Adrenal gland (tissue), 12 donors: ENCODE results near the gene PTPN14. TPM values are rescaled to one million over a fixed set of nuclear protein-coding genes. Genes with fewer than 3 reads are reported as not detected.

ENCODE experiments used
- DNase-seq, 7 donors: peaks; one replicate each; pipeline ENCODE4 v3.0.0-alpha.2; 2019 to 2020
- H3K27ac ChIP-seq, 5 donors: fragments of 200-600 bp; sonication (generic) in 4 of 5; 1 replicate in 3 of 5; 2 replicates in 2 of 5; pipeline versions ENCODE4 v1.5.1 to v1.8.0; 2016 to 2020; ENCODE audit warnings: mild to moderate bottlenecking in 1 of 5
- H3K27me3 ChIP-seq: fragments of 200-600 bp; 2 replicates; pipeline ENCODE4 v1.8.0; 2021
- H3K36me3 ChIP-seq, 2 donors: fragments of 200-600 bp; replicated peaks in 1 of 2; 1 replicate in 1 of 2; 2 replicates in 1 of 2; pipeline versions ENCODE4 v1.5.1 to v1.8.0; 2018 to 2022
- H3K4me1 ChIP-seq, 2 donors: fragments of 200-600 bp; replicated peaks in 1 of 2; 1 replicate in 1 of 2; 2 replicates in 1 of 2; pipeline versions ENCODE4 v1.5.1 to v1.8.0; 2018 to 2021
- H3K4me3 ChIP-seq, 4 donors: fragments of 200-600 bp; sonication (generic) in 3 of 4; one replicate each; pipeline ENCODE4 v1.5.1; 2016 to 2018
- H3K9me3 ChIP-seq, 3 donors: fragments of 200-600 bp; sonication (generic) in 1 of 3; replicated peaks in 1 of 3; 1 replicate in 2 of 3; 2 replicates in 1 of 3; pipeline versions ENCODE4 v1.5.1 to v1.8.0; 2016 to 2021
- POLR2A ChIP-seq, 2 donors: fragments of 450-650 bp; IDR thresholded peaks; one replicate each; pipeline ENCODE4 v1.6.1; 2017; ENCODE audit warnings: antibody characterized with exemption in 2 of 2, mild to moderate bottlenecking in 2 of 2, moderate library complexity in 1 of 2
- WGBS, 4 donors: extraction: QIAGEN DNeasy Blood & Tissue Kit in 2 of 4; methylation state at CpG; one replicate each; pipeline versions ENCODE4 v1.1.5 to v1.1.7; 2013 to 2017; 5-methylcytosine and 5-hydroxymethylcytosine counted together
- intact Hi-C, 2 donors: fragments of 100-400 bp; cut with DNase I; formaldehyde crosslinking; loops; one replicate each; pipeline versions ENCODE4 v1.14.1 to v1.15.0; 2022 to 2023
- polyA plus RNA-seq, 3 donors: library from polyadenylated mRNA; stranded (reverse); fragments of 200-250 nt in 2 of 3; fragments of 350-450 nt in 1 of 3; fragmentation: Illumina TruSeq in 1 of 3; extraction: RNeasy Lipid Tissue Mini Kit (QIAGEN cat#74804) in 1 of 3; gene quantifications; one replicate each; pipeline ENCODE4 v1.2.3, GENCODE V29; 2013 to 2014
- total RNA-seq, 9 donors: library from RNA; depleted of rRNA in 4 of 9; stranded (reverse); fragments of >200 nt in 4 of 9; fragments of 120-200 nt in 1 of 9; fragmentation: NEBNext Ultra II Directional in 1 of 9; extraction: Animal tissue kit (Norgen Biotek cat#: 25700) in 1 of 9; gene quantifications; one replicate each; pipeline versions ENCODE4 v1.1.0 to v1.2.4, GENCODE V29; 2013 to 2023
- TF ChIP-seq, protein P1 (sequence below), 6 experiments: fragments of 450-650 bp in 4 of 6; fragments of 200-600 bp in 2 of 6; sonication (generic) in 1 of 6; IDR thresholded peaks; 1 replicate in 5 of 6; 2 replicates in 1 of 6; pipeline versions ENCODE4 v1.5.1 to v1.8.0; 2016 to 2021; ENCODE audit warnings: antibody characterized with exemption in 6 of 6, mild to moderate bottlenecking in 2 of 6, moderate library complexity in 1 of 6
- donor health status: healthy with polysubstance abuse.
- donor health status: Bipolar disorder and iron deficiency.
- donor health status: DM: yes; HTN: yes; CAD: no.
- donor health status: DM: no; HTN: no; CAD: no.
- donor health status: DM: no; HTN: no; CAD: no.
- donor health status: DM: yes; HTN: yes; CAD: no.

The PTPN14 gene
- total and polyA plus RNA-seq, 12 donors: 7.9 to 96.2 (median 32.0) TPM

GRCh38 chr1:214316593-214316992 lies 234.8 kb downstream of the PTPN14 start:
- H3K4me1 ChIP-seq: peaks cover 0 to 4% of the 10 kb centered on the region in 2 donors
- no peak for TF ChIP-seq POLR2A (IDR thresholded peaks at IDR 0.05)
- TF ChIP-seq, protein P1, sequence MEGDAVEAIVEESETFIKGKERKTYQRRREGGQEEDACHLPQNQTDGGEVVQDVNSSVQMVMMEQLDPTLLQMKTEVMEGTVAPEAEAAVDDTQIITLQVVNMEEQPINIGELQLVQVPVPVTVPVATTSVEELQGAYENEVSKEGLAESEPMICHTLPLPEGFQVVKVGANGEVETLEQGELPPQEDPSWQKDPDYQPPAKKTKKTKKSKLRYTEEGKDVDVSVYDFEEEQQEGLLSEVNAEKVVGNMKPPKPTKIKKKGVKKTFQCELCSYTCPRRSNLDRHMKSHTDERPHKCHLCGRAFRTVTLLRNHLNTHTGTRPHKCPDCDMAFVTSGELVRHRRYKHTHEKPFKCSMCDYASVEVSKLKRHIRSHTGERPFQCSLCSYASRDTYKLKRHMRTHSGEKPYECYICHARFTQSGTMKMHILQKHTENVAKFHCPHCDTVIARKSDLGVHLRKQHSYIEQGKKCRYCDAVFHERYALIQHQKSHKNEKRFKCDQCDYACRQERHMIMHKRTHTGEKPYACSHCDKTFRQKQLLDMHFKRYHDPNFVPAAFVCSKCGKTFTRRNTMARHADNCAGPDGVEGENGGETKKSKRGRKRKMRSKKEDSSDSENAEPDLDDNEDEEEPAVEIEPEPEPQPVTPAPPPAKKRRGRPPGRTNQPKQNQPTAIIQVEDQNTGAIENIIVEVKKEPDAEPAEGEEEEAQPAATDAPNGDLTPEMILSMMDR (IDR thresholded peaks at IDR 0.05): no peak
- H3K27me3 ChIP-seq: no peaks in the 10 kb centered on the region
- no peaks in the 10 kb centered on the region for H3K36me3 ChIP-seq
- intact Hi-C loops: no loop called here
- H3K4me3 ChIP-seq: no peak overlapping the region
- no peak for DNase-seq
- WGBS, 4 donors: 90 to 98% (median 95%) methylated on average over 5 of the region's 5 CpGs
- H3K9me3 ChIP-seq: no peaks in the 10 kb centered on the region
- H3K27ac ChIP-seq: no peak overlapping the region

GRCh38 chr1:214314178-214314843 lies 237.1 kb downstream of the PTPN14 start:
- 82 to 87% (median 84%) methylated on average over 5 of the region's 5 CpGs for WGBS, 4 donors
- H3K27ac ChIP-seq: no peak overlapping the region
- no peak for DNase-seq
- peaks cover 0 to 4% of the 10 kb centered on the region in 2 donors for H3K4me1 ChIP-seq
- no peak overlapping the region for H3K4me3 ChIP-seq
- intact Hi-C loops: no loop called here
- no peaks in the 10 kb centered on the region for H3K36me3 ChIP-seq
- H3K27me3 ChIP-seq: no peaks in the 10 kb centered on the region
- no peaks in the 10 kb centered on the region for H3K9me3 ChIP-seq
- TF ChIP-seq, protein P1 (IDR thresholded peaks at IDR 0.05): no peak
- no peak for TF ChIP-seq POLR2A (IDR thresholded peaks at IDR 0.05)

- H3K4me1 ChIP-seq: peaks cover 0 to 4% of the 10 kb centered on the region in 2 donors
- intact Hi-C loops: no loop called here
- H3K27ac ChIP-seq: peak overlapping the region in 1 of 5 donors; percentile 19
Measured at GRCh38 chr1:214312530-214313051, 238.8 kb downstream of the PTPN14 start.

More at GRCh38 chr1:214312530-214313051, 238.8 kb downstream of the PTPN14 start:
- no peak for TF ChIP-seq POLR2A (IDR thresholded peaks at IDR 0.05)
- TF ChIP-seq, protein P1 (IDR thresholded peaks at IDR 0.05): no peak
- DNase-seq: peak in 4 of 7 donors; percentile 36 to 57 (median 44)
- H3K27me3 ChIP-seq: no peaks in the 10 kb centered on the region
- WGBS, 4 donors: 60 to 69% (median 66%) methylated on average over 8 to 10 of the region's 10 CpGs
- H3K9me3 ChIP-seq: no peaks in the 10 kb centered on the region
- H3K4me3 ChIP-seq: no peak overlapping the region
- no peaks in the 10 kb centered on the region for H3K36me3 ChIP-seq
